ENCODE measurements around the gene TRIP10. TPM values are rescaled to one million over a fixed set of nuclear protein-coding genes. Genes with fewer than 3 reads are reported as not detected.
"Not testable (repeated sequence)": the region's sequence is repeated elsewhere in the genome, so short reads cannot be mapped to it uniquely, and the experiment has no call there.

The TRIP10 gene
- total RNA-seq, 1 donor from 2014 or later = 31.2 TPM

GRCh38 chr19:6705931-6706632 lies 33.4 kb upstream of the TRIP10 start:
- Histone ChIP-seq H3K4me3 (ENCODE audit: low read depth, low read length) (no peak overlapping the region), H3K36me3 (ENCODE audit: control insufficient read depth, insufficient read depth, low read length) (no peaks in the 10 kb centered on the region), H3K27me3 (ENCODE audit: control insufficient read depth, insufficient read depth, low read length) (peaks cover 19% of the 10 kb centered on the region)
- no peak for TF ChIP-seq CTCF (IDR thresholded peaks at IDR 0.05; ENCODE audit: insufficient read depth, low read length, poor library complexity, severe bottlenecking)
- no peak for DNase-seq (ENCODE audit: low read depth)

- H3K27me3 ChIP-seq (ENCODE audit: control insufficient read depth, insufficient read depth, low read length) = peaks cover 19% of the 10 kb centered on the region
- TF ChIP-seq CTCF (IDR thresholded peaks at IDR 0.05; ENCODE audit: insufficient read depth, low read length, poor library complexity, severe bottlenecking) = no peak
- H3K36me3 ChIP-seq (ENCODE audit: control insufficient read depth, insufficient read depth, low read length) = no peaks in the 10 kb centered on the region
- no peak overlapping the region for H3K4me3 ChIP-seq (ENCODE audit: low read depth, low read length)
- DNase-seq (ENCODE audit: low read depth) = no peak
Observed at GRCh38 chr19:6706633-6706958, 32.9 kb upstream of the TRIP10 start.

- no peaks in the 10 kb centered on the region for H3K36me3 ChIP-seq (ENCODE audit: control insufficient read depth, insufficient read depth, low read length)
- TF ChIP-seq CTCF (IDR thresholded peaks at IDR 0.05; ENCODE audit: insufficient read depth, low read length, poor library complexity, severe bottlenecking) = no peak
- H3K4me3 ChIP-seq (ENCODE audit: low read depth, low read length) = no peak overlapping the region
- no peak for DNase-seq (ENCODE audit: low read depth)
- H3K27me3 ChIP-seq (ENCODE audit: control insufficient read depth, insufficient read depth, low read length) = peaks cover 22% of the 10 kb centered on the region
Observed at GRCh38 chr19:6707011-6707657, 32.3 kb upstream of the TRIP10 start.

- Histone ChIP-seq H3K36me3 (ENCODE audit: control insufficient read depth, insufficient read depth, low read length) (no peaks in the 10 kb centered on the region), H3K4me3 (ENCODE audit: low read depth, low read length) (no peak overlapping the region), H3K27me3 (ENCODE audit: control insufficient read depth, insufficient read depth, low read length) (peaks cover 25% of the 10 kb centered on the region)
- no peak for TF ChIP-seq CTCF (IDR thresholded peaks at IDR 0.05; ENCODE audit: insufficient read depth, low read length, poor library complexity, severe bottlenecking)
- no peak for DNase-seq (ENCODE audit: low read depth)
Observed at GRCh38 chr19:6707658-6708018, 31.8 kb upstream of the TRIP10 start.

- peaks cover 25% of the 10 kb centered on the region for H3K27me3 ChIP-seq (ENCODE audit: control insufficient read depth, insufficient read depth, low read length)
- DNase-seq (ENCODE audit: low read depth) = no peak
- no peak overlapping the region for H3K4me3 ChIP-seq (ENCODE audit: low read depth, low read length)
- no peak for TF ChIP-seq CTCF (IDR thresholded peaks at IDR 0.05; ENCODE audit: insufficient read depth, low read length, poor library complexity, severe bottlenecking)
- no peaks in the 10 kb centered on the region for H3K36me3 ChIP-seq (ENCODE audit: control insufficient read depth, insufficient read depth, low read length)
Observed at GRCh38 chr19:6708346-6708745, 31.1 kb upstream of the TRIP10 start.

- not testable (repeated sequence) for H3K36me3 ChIP-seq (ENCODE audit: control insufficient read depth, insufficient read depth, low read length); DNase-seq (ENCODE audit: low read depth); H3K4me3 ChIP-seq (ENCODE audit: low read depth, low read length)
- H3K27me3 ChIP-seq (ENCODE audit: control insufficient read depth, insufficient read depth, low read length) = peaks cover 25% of the 10 kb centered on the region
Observed at GRCh38 chr19:6708913-6709312, 30.6 kb upstream of the TRIP10 start.

All from kidney epithelial cell (primary cell).